Activated T-helper 17 cell treated with anti-CD3 and anti-CD28 coated beads, Interleukin-2, amount 50 U/mL, for 72 hours (primary cell): Measurements from ENCODE around the gene SMAD4. TPM values are rescaled to one million over a fixed set of nuclear protein-coding genes. Genes with fewer than 3 reads are reported as not detected.
A peak's percentile ranks its signal among the peaks of the same experiment; 100 is the strongest.

ENCODE experiments used
- ATAC-seq: fragments of 150-1000 bp; cut with Tn5 transposase; replicated peaks from 2 replicates; pipeline ENCODE4 v1.10.0; 2021; ENCODE audit warnings: mild to moderate bottlenecking, moderate library complexity
- H3K27ac Mint-ChIP-seq: one replicate; pipeline ENCODE4 v1.8.0; 2022; ENCODE audit warnings: mixed read lengths
- H3K27me3 Mint-ChIP-seq: one replicate; pipeline ENCODE4 v1.8.0; 2022; ENCODE audit warnings: mixed read lengths
- H3K36me3 Mint-ChIP-seq: one replicate; pipeline ENCODE4 v1.8.0; 2022; ENCODE audit warnings: low read depth, mild to moderate bottlenecking, mixed read lengths
- H3K4me1 Mint-ChIP-seq: one replicate; pipeline ENCODE4 v1.8.0; 2022; ENCODE audit warnings: mixed read lengths
- H3K4me3 Mint-ChIP-seq: one replicate; pipeline ENCODE4 v1.8.0; 2022; ENCODE audit warnings: mild to moderate bottlenecking, mixed read lengths
- H3K9me3 Mint-ChIP-seq: one replicate; pipeline ENCODE4 v1.8.0; 2022; ENCODE audit warnings: mixed read lengths
- total RNA-seq, 2 donors: library from RNA; stranded (reverse); gene quantifications; one replicate each; pipeline ENCODE4 v1.2.3, GENCODE V29; 2022

Gene SMAD4
- total RNA-seq, 2 donors from 2014 or later, result 74.5 to 92.3 TPM

DNA sequence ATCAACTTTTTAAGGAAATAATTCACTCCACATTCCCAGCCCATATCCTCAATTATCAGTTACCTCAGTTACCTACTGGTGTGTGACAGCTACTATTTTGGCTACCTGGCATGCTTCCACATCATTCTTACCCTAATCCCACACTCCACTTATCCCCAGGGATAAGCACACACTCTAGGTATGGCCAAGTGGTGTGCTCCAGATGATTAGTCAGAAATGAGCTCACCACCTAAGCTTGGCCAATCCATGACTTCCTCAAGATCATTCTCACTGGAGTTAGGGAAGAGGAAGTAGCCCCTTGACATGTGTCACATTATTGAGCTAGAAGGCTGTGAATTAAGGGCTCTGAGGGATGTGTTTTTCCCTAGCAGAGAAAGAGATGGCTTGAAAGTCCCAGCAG, 20.9 kb upstream of the SMAD4 start:
- Mint-ChIP-seq H3K27me3 (no peaks in the 10 kb centered on the region), H3K9me3 (no peaks in the 10 kb centered on the region), H3K4me1 (no peaks in the 10 kb centered on the region), H3K27ac (no peak overlapping the region), H3K4me3 (no peak overlapping the region), H3K36me3 (no peaks in the 10 kb centered on the region)
- ATAC-seq, result no peak

DNA sequence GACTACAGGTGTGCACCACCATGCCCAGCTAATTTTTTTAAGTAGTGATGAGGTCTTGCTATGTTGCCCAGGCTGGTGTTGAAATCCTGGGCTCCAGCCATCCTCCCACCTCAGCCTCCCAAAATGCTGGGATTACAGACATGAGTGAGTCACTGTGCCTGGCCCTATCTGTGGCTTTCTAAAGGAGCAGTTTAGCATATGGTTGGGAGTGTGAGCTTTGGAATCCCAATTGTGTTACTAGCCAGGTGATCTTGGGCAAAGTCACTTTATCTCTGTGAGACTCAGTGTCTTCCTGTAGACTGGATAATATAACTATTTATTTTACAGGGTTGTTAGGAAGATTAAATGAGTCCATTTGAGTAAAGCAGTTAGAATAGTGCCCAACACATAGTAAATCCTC, 19.8 kb upstream of the SMAD4 start:
- Mint-ChIP-seq H3K4me1 (no peaks in the 10 kb centered on the region), H3K27ac (no peak overlapping the region), H3K27me3 (no peaks in the 10 kb centered on the region), H3K4me3 (no peak overlapping the region), H3K9me3 (no peaks in the 10 kb centered on the region), H3K36me3 (no peaks in the 10 kb centered on the region)
- ATAC-seq, result no peak

DNA sequence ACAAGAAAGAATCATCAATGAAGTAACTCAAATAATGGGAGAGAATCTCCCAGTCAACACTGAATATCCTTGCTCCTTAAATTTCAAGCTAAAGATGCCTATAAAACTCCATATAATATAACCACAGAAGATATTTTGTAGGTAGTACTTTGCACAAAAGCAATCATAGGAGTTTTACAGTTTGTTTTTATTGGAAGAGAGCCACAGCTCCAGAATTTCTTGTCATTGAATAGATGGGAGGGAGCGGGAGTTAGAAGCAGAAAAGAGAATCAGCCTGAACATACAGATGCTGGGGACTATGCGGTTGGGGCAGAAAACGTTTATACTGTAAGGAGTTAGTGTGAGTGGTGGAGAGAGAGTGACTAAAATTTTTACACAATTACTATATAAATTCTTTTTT, 18.3 kb upstream of the SMAD4 start:
- no peaks in the 10 kb centered on the region for H3K27me3 Mint-ChIP-seq

DNA sequence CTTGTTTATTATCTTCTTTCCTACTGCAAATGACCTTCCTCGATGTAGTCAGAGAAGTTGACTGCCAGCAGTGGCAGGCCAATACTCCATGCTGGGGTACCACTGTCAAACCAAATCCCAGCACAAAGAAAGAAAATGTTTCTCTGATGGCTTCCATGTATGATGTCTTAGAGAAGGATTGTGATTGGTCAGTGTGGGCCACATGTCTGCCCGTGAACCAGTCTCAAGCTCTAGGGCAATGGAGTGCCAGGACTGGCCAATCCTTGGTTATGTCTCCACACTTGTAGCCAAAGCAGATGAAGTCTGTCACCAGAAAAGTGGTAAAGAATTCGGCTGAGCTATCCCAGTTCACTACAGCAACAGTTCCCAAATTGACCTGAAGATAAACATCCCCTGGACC, 17.6 kb upstream of the SMAD4 start:
- no peak overlapping the region for H3K27ac Mint-ChIP-seq
- no peak overlapping the region for H3K4me3 Mint-ChIP-seq
- H3K4me1 Mint-ChIP-seq, result no peaks in the 10 kb centered on the region
- H3K36me3 Mint-ChIP-seq, result no peaks in the 10 kb centered on the region
- H3K9me3 Mint-ChIP-seq, result no peaks in the 10 kb centered on the region
- ATAC-seq, result no peak
- no peaks in the 10 kb centered on the region for H3K27me3 Mint-ChIP-seq

More for the DNA sequence above, 18.3 kb upstream of the SMAD4 start:
- H3K4me3 Mint-ChIP-seq, result no peak overlapping the region
- no peak for ATAC-seq
- H3K36me3 Mint-ChIP-seq, result no peaks in the 10 kb centered on the region
- H3K27ac Mint-ChIP-seq, result no peak overlapping the region
- no peaks in the 10 kb centered on the region for H3K9me3 Mint-ChIP-seq
- no peaks in the 10 kb centered on the region for H3K4me1 Mint-ChIP-seq

DNA sequence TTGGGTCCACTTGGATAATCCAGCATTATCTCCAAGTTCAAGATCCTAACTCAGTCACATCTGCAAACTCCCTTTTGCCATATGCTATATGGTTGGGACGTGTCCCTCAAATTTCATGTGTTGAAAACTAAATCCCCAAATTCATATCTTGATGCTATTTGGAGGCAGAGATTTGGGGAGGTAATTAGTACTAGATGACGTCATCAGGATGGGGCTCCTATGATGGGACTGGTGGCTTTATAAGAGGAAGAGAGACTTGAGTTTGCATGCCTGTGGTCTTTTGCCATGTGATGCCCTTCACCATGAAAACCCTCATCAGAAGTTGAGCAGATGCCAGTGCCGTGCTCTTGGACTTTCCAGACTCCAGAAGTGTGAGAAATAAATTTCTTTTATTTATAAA, 16.8 kb upstream of the SMAD4 start:
- Mint-ChIP-seq H3K36me3 (no peaks in the 10 kb centered on the region), H3K4me1 (no peaks in the 10 kb centered on the region), H3K27me3 (no peaks in the 10 kb centered on the region), H3K27ac (no peak overlapping the region), H3K9me3 (no peaks in the 10 kb centered on the region), H3K4me3 (no peak overlapping the region)
- no peak for ATAC-seq

DNA sequence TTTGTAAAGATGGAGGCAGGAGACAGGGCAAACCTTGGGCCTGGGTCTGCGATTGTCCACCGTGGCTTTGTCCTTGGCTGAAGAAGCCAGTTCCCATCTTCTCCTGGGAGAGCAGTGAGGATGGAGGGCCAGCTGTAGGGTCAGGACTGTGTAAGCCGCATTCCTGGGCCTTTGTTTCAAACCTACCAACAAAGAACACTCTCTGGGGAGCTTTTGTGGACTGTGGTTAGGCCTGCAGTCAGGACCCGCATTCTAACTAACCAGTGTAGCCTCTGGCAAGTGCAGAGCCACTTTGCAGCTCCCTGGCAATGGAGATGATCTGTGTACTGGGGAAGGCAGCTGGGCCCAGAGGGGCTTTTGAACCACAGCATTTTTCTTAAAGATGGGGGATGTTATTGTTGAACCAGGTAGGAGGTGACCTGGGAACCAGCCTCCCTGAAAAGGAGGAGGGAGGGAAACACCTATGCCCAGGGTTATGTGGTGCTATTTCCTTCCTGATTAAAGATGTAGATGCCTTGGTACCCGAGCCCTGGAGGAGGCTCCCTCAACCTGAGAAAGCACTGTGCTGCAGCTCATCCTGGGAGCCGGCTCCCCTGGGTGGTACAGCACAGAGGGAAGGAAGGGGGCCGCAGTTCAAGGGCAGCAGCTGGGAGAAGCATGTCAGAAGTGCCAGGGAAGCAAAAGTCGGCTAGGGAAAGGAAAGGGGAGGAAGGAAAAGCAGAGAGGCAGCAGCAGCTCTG, 12.7 kb upstream of the SMAD4 start:
- H3K27ac Mint-ChIP-seq, result no peak overlapping the region

DNA sequence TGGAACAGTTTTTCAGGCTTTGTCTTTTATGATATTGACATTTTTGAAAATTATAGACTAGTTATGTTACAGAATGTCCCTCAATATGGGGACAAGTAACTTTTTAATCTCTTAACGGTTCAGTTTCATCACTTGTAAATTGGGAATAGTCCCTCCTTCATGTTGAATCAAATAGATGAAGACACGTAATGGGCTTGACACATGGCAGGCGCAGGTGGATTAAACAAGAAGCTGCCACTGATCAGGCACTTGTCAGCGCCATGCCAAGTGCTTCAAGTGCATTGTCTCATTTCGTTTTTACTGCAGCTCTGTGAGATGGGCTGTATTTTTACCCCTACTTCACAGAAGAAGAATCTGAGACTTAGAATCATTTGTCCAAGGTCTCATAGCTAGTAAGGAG, 9.5 kb upstream of the SMAD4 start:
- Mint-ChIP-seq H3K4me3 (no peak overlapping the region), H3K36me3 (no peaks in the 10 kb centered on the region), H3K4me1 (no peaks in the 10 kb centered on the region)

More for the DNA sequence above, 12.7 kb upstream of the SMAD4 start:
- no peak for ATAC-seq
- Mint-ChIP-seq H3K36me3 (no peaks in the 10 kb centered on the region), H3K4me1 (no peaks in the 10 kb centered on the region), H3K27me3 (no peaks in the 10 kb centered on the region), H3K4me3 (no peak overlapping the region), H3K9me3 (no peaks in the 10 kb centered on the region)

DNA sequence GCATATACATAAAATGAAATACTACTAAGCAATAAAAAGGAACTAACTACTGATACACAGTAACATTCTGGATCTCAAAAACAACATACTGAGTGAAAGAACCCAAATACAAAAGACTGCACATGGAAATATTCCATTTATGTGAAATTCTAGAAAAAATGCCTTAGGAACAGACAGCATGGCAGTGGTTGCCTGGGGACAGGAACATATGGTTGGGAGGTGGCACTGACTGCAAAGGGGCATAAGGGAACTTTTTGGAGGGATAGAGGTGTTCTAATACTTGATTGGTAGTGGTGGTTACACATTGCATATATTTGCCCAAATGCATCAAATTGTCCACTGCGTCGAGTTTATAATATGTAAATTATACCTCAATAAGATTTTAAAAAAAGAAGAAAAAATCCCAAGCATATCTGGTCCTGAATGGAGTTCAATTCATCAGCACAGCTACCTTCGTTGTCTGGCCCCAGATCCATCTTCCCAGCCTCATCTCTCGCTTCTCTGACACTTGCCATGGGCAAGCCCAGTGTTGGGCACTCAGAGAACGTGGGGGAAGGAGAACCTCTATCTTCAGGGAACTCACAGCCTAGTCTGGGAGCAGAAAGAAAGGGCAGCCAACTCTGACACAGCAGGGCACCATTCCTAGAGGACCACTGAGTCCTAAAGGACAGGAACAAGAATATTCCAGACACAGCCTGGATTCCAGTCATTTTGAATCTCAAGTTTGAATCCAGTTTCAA, 8.6 kb upstream of the SMAD4 start:
- no peaks in the 10 kb centered on the region for H3K27me3 Mint-ChIP-seq
- no peak for ATAC-seq
- no peaks in the 10 kb centered on the region for H3K36me3 Mint-ChIP-seq
- no peak overlapping the region for H3K4me3 Mint-ChIP-seq
- no peaks in the 10 kb centered on the region for H3K4me1 Mint-ChIP-seq
- no peak overlapping the region for H3K27ac Mint-ChIP-seq
- H3K9me3 Mint-ChIP-seq, result no peaks in the 10 kb centered on the region

More for the DNA sequence above, 9.5 kb upstream of the SMAD4 start:
- ATAC-seq, result no peak
- Mint-ChIP-seq H3K27me3 (no peaks in the 10 kb centered on the region), H3K27ac (no peak overlapping the region), H3K9me3 (no peaks in the 10 kb centered on the region)

DNA sequence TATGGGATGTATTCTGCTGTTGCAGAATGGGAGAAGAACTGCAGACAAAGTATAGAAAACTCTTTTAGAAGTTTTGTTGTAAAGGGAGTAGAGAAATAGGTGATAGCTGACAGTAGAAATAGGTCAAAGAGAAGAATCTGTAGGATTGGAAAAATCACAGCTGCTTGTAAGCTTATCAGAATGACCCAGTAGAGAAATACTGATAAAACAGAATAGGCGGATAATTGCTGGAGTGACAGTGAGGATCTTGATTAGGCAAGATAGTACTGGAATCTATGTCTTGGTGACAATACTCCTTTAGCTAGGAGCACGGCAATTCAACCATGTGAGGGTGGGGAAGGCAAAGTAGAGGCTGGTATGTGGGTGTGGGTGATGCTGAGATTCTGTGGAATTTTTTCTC, 4.5 kb upstream of the SMAD4 start:
- H3K36me3 Mint-ChIP-seq, result peaks cover 14% of the 10 kb centered on the region
- peaks cover 15% of the 10 kb centered on the region for H3K4me1 Mint-ChIP-seq
- H3K27me3 Mint-ChIP-seq, result no peaks in the 10 kb centered on the region
- H3K27ac Mint-ChIP-seq, result no peak overlapping the region
- no peak for ATAC-seq
- no peaks in the 10 kb centered on the region for H3K9me3 Mint-ChIP-seq
- H3K4me3 Mint-ChIP-seq, result no peak overlapping the region

DNA sequence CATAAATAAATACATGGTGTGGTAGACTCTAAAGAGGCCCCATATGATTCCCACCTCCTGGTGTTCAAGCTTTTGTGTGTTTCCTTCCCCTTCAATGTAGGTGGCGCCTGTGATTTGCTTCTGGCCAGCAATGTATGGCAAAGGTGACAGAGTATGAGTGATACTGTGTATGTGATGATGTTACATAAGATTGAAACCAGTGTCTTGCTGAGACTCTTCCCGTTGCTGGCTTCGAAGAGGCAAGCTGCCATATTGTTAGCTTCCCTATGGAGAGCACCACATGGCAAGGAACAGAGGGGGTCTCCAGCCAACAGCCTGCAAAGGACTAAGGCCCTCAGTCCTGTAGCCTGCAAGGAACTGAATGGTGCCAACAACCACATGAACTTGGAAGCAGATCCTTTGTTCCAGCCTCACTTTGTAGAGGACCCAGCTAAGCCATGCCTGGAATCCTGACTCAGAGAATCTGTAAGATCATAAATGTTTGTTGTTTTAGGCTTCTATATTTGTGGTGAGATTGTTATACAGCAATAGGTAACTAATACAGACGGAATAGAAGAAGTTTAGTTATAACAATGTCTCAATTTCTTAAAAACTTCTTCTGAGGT, 1.7 kb upstream of the SMAD4 start:
- Mint-ChIP-seq H3K27me3 (no peaks in the 10 kb centered on the region), H3K4me3 (peak overlapping the region; percentile 96), H3K4me1 (peaks cover 32% of the 10 kb centered on the region), H3K36me3 (peaks cover 38% of the 10 kb centered on the region), H3K9me3 (no peaks in the 10 kb centered on the region), H3K27ac (peak overlapping the region; percentile 98)
- peak; percentile 19 for ATAC-seq

DNA sequence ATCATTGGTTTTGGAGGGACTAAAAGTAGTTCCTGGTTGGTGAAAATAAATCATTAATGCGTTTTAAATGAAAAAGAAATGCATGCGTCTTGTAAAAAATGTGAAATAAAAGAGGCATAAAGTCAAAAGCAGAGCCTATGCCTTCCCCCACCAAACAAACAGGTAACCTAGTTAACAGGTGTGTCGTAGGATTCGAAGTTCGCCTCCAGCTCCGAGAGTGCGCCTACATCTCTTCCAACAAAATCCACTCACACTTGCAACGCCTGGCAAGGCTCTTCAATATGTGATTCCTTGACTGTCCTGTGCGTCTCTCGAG, 677 bp upstream of the SMAD4 start:
- Mint-ChIP-seq H3K9me3 (no peaks in the 10 kb centered on the region), H3K36me3 (peaks cover 49% of the 10 kb centered on the region), H3K4me1 (peaks cover 37% of the 10 kb centered on the region), H3K4me3 (peak overlapping the region; percentile 96), H3K27me3 (no peaks in the 10 kb centered on the region), H3K27ac (peak overlapping the region; percentile 98)
- no peak for ATAC-seq

DNA sequence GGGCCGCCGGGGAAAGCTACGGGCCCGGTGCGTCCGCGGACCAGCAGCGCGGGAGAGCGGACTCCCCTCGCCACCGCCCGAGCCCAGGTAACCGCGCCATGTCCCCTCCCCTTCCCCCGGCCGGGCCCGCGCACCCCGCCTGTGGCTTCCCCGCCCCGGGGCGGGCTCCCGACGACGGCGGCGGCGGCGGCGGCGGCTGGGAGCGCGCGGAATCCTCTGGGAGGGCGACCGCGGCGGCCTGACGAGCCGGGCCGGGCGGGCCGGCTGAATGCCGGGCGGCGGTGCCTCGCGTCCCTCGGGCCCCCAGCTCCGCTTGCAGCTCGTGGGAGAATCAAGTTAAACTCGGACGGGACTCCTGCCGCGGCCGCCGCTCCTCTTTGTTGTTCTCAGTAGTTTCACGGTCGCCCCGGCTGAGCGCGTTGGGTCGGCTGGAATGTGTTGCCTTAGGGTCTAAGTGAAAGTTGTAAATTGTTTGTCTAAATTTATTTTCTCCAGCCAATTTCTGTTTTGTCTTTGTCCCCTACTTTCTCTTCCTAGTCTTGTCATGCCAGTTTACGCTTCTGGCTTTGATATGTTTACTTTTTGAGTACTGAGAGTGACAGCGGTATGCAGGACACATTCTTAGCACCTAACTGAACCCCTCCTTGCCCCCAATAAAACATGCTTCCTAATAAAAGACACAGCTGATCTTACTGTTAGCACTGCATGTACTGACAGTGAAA, 685 bp downstream of the SMAD4 start:
- ATAC-seq, result peak; percentile 69
- peaks cover 58% of the 10 kb centered on the region for H3K36me3 Mint-ChIP-seq
- H3K27me3 Mint-ChIP-seq, result no peaks in the 10 kb centered on the region
- H3K4me1 Mint-ChIP-seq, result peaks cover 47% of the 10 kb centered on the region
- H3K9me3 Mint-ChIP-seq, result no peaks in the 10 kb centered on the region
- H3K27ac Mint-ChIP-seq, result peak overlapping the region; percentile 99
- peak overlapping the region; percentile 100 for H3K4me3 Mint-ChIP-seq

DNA sequence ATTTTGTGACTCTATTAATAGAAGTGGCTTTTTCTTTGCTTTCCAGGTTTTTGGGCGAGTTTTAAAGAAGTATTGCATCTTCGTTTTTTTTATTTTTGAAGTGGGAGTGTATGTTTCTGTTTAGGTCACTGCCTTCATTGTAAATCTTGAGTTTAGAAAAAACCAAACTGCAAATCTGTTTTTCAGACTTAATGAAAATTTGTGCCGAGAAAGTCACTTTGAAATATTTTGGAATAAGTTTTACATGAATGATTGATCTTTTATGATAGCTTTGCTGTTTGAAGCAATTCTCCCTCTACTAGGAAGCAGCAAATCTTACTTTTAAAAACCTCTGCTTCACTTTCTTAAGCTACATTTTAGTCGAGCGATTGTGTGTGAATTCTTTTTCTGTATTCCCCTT, 2.2 kb downstream of the SMAD4 start:
- Mint-ChIP-seq H3K4me3 (peak overlapping the region; percentile 100), H3K4me1 (peaks cover 54% of the 10 kb centered on the region), H3K9me3 (no peaks in the 10 kb centered on the region), H3K36me3 (peaks cover 64% of the 10 kb centered on the region), H3K27ac (peak overlapping the region; percentile 36), H3K27me3 (no peaks in the 10 kb centered on the region)
- no peak for ATAC-seq

DNA sequence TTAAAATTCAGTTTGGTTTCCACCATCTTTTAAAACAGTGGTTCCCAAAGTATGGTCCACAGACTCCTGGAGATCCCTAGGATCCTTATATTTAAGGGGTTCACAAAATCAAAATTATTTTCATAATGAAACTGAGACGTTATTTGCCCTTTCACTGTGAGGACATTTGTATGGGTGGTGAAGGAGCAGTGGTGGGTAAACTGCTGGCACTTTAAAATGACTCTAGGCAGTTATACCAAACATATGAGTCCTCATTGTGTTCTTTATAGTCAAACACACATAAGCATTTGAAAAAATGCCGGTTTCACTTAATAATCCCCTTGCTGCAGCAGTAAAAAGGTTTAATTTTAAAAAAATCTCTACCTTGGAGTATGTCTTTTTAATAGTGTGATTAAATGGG, 7.2 kb downstream of the SMAD4 start:
- Mint-ChIP-seq H3K27ac (peak overlapping the region; percentile 59), H3K4me3 (peak overlapping the region; percentile 29), H3K9me3 (no peaks in the 10 kb centered on the region), H3K27me3 (no peaks in the 10 kb centered on the region), H3K4me1 (peaks cover 59% of the 10 kb centered on the region), H3K36me3 (peaks cover 45% of the 10 kb centered on the region)
- ATAC-seq, result peak; percentile 23
